HL-60 (cell line): ENCODE results near the gene BRIP1.

ENCODE experiments used
- DNase-seq, 2 experiments: peaks; one replicate each; pipeline ENCODE4 v3.0.0-alpha.2; 2010 to 2020; ENCODE audit warnings: low read depth in 1 of 2, low spot score in 1 of 2
- H3K27ac ChIP-seq: fragments of 250-450 bp; sonication (Bioruptor Pico); replicated peaks from 2 replicates; pipeline ENCODE4 v1.5.1; 2020; ENCODE audit warnings: mild to moderate bottlenecking, moderate library complexity
- H3K27me3 ChIP-seq: fragments of 250-450 bp; sonication (Bioruptor Pico); 2 replicates; pipeline ENCODE4 v1.5.1; 2021; ENCODE audit warnings: mild to moderate bottlenecking, moderate library complexity; ENCODE audit not compliant: insufficient read depth, poor library complexity, severe bottlenecking
- H3K4me3 ChIP-seq: replicated peaks from 2 replicates; pipeline ENCODE4 v1.5.1; 2011; ENCODE audit warnings: mild to moderate bottlenecking, control low read depth, low read length; ENCODE audit not compliant: insufficient read depth
- CTCF ChIP-seq: IDR thresholded peaks from one replicate; pipeline ENCODE4 v1.5.1; 2011; ENCODE audit warnings: low read length, control low read depth, inconsistent platforms; ENCODE audit not compliant: insufficient read depth
- GABPA ChIP-seq: IDR thresholded peaks from 2 replicates; pipeline ENCODE4 v1.6.1; 2012; ENCODE audit warnings: low read depth
- POLR2AphosphoS5 ChIP-seq: IDR thresholded peaks from 2 replicates; pipeline ENCODE4 v1.6.1; 2012; ENCODE audit warnings: low read depth
- REST ChIP-seq: IDR thresholded peaks from 2 replicates; pipeline ENCODE4 v1.6.1; 2012; ENCODE audit warnings: low read depth; ENCODE audit not compliant: insufficient replicate concordance
- SPI1 ChIP-seq: IDR thresholded peaks from 2 replicates; pipeline ENCODE4 v1.6.1; 2012; ENCODE audit warnings: low read depth, mild to moderate bottlenecking, borderline replicate concordance

The BRIP1 gene

GRCh38 chr17:61797283-61797682, 66.0 kb downstream of the BRIP1 start:
- no peaks in the 10 kb centered on the region for H3K27me3 ChIP-seq
- DNase-seq = no peak
- H3K4me3 ChIP-seq = no peak overlapping the region
- no peak overlapping the region for H3K27ac ChIP-seq
- TF ChIP-seq CTCF = no peak
- TF ChIP-seq REST = no peak
- no peak for TF ChIP-seq GABPA
- TF ChIP-seq POLR2AphosphoS5 = no peak
- no peak for TF ChIP-seq SPI1

GRCh38 chr17:61795546-61795945, 67.8 kb downstream of the BRIP1 start:
- Histone ChIP-seq H3K27ac (no peak overlapping the region), H3K4me3 (no peak overlapping the region), H3K27me3 (no peaks in the 10 kb centered on the region)
- DNase-seq = no peak
- TF ChIP-seq CTCF (no peak), REST (no peak), SPI1 (no peak), POLR2AphosphoS5 (no peak), GABPA (no peak)

- no peak for DNase-seq
- Histone ChIP-seq H3K27me3 (no peaks in the 10 kb centered on the region), H3K4me3 (no peak overlapping the region), H3K27ac (no peak overlapping the region)
- TF ChIP-seq POLR2AphosphoS5 (no peak), CTCF (no peak), GABPA (no peak), REST (no peak), SPI1 (no peak)
These were observed 68.5 kb downstream of the BRIP1 start for GRCh38 chr17:61794792-61795191.
